Ammon's horn (tissue), 1 donor: ENCODE results near the gene ALKBH3.

Experiments used
- DNase-seq: peaks from one replicate; pipeline ENCODE4 v3.0.0-alpha.2; 2016; ENCODE audit warnings: low spot score

ALKBH3 gene

DNA sequence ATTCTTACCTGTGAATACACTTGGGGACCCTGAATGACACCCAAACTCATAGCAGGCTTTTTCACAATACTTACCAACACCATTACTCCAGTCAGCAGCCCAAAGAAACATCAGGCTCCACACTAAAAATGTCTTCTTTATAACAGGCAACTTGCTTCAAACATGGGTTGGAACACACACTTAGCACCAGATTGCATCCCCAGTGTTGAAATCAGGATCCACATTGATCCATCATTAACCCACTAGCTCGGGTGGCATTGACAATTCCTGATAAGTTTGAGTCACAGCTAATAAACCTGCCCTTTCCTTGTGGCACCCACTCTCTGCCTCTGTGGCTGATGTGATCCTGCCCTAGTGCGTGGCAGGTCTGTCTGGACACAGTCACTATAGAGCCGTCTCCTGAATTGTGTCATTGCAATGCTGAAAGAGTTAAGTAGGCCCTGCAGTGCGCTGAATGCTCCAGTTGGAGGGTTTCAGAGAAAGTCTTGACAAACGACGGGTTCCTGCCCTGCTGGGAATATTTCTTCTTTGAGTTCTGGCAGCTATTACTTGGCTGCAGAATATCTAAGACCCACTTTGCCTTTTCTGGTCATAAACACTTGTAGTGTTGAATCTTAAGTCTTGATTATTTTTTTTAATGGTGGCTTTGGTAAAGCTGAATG is 42.2 kb downstream of the ALKBH3 start:
- DNase-seq: no peak

DNA sequence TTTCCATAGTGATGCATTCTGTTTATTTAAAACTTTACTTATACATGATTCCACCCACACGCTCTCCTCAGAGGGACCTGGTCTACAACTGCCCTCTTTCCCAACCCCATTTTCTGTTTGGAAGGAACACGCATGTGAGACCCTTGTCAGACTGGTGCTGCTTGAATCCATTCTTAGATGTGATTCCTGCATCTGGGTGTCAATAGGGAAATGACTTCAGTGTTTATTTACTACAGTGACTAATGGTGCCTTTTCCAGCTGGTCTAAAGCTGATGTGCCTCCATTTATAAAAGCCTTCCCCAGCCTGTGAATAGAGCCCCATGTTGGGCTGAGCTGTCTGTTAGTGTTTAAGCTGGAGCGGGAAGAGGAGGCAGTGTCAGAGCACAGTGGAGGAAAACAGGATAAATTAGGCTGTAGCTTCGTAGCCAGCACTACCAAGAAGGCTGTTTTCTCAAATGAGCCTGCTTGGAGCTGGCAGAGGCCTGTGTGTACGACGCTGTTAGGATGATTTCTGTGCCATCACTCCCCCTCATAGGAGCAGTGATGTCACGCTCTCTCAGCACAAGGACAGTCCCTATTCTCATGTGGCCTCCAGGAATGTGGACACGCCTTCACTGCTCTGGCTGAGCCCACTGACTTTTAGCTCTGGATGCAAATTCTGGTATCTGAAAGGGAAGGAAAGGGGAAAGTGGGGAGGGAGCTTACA is 42.9 kb downstream of the ALKBH3 start:
- peak; percentile 79 for DNase-seq

DNA sequence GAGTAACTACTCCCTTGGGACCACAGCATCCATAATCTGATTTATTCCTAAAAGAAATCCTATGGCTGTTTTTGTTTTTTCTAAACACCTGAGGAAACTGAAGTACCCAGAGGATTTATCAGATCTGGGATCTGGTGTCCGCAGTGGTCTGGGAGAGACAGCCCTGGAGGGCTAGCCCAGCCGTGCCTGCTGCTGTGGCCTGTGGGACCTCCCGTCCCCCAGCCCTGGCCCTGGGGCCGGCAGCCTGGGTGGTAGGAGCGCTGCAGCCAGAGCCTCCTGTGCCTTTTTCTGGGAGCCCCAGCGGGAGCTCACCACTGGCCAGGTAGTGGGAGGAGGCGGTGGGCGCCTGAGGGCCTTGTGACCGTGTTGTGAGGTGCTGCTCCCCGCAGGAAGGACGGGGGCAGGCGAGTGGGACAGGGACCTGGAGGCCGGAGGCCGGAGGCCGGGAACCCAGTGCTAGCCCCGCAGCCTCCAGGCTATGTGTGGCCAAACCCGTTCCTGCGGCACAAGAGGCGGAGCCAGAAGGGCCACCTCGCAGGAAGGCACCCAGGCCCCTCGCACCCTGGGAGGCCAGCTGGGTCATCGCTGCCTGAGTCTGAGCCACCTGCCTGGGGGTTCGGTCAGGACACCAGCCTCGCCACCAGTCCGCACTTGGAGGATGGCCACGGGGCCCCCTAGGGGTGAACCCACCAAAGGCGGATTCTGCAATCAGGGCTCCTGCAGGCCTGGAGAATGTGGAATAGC is 43.7 kb downstream of the ALKBH3 start:
- DNase-seq: no peak

DNA sequence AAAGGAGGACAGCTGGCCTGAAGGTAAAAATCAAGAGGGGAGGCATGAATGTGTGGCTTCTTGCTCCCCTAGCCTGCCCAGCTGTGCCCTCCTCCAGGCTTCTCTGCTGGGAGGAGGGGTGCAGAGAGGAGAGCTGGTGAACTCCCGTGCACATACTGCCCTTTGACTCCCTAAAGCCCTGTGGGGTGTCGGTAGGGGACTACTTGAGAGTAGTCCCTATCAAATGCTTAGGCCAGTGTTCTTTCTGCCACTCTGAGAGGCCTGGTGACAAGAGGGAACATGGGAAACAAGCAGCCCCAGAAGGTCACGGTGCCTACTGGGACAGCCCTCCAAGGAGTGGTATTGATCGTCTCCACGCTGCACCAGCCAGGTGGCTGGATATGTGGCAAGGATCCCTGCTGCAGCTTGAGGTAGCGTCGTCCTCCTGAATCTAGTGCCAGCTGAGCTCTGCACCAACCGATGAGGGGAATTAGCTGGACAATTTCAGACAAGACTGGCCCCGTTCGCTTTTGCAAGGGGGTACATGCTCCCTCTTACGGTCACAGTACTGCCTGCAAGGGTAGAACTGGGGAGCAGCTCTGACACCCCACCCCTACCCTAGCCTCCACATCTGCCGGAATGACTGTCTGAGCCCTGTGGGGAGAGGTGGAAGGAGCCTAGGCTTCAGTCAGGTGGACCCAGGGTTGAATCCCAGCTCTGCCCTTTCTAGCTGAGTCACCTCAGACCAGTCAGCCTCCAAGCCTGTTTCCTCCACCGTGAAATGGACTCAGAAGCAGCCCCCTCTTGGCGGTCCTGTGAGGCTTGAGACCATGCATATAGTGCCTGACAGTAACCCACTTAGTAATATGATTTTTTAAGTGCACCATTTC is 44.7 kb downstream of the ALKBH3 start:
- DNase-seq: no peak

DNA sequence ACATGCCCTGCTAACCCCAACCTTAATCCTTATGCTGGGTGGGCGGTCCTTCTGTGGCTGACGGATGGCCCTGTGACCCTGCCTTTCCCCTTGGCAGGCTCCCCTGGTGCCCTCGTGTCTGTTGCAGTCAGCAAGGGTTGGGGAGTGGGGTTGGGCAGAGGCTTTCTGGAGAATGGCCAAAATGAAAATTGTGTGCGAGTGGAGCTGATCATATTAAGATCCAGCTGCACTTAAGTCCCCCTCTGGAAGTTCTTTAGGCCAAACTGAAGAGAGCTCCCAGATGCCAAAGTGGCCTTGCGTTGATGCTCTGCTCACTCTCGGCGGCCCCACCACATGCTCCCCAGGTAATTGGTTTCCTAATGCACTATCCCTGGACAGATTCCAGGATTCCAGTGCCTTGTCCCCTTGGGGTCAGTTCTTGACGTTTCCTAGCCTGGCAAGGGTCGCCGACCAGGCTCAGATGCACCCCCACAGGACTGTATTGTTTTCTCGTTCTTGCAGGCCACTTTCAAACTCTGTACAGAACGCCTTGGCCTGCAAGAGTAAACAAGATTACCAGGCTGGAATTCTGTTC is 45.4 kb downstream of the ALKBH3 start:
- no peak for DNase-seq

DNA sequence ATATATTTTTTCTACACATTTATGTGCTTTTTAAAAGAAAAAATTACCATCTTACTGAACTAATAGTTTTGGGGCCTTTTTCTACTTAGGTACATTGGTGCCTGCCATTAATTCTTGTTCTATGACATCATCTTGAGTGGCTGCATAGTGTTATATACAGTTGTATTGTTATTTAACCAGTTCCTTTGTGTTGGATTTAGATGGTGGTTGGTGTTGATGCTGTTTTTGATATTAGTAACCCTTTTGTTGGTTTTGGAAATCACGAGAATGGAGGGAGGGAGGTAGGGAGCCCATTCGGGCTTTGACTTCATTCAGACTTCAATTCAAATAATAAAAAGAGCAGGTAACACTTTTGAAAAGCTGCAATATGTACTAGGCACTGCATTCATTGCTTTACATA is 46.4 kb downstream of the ALKBH3 start:
- no peak for DNase-seq

DNA sequence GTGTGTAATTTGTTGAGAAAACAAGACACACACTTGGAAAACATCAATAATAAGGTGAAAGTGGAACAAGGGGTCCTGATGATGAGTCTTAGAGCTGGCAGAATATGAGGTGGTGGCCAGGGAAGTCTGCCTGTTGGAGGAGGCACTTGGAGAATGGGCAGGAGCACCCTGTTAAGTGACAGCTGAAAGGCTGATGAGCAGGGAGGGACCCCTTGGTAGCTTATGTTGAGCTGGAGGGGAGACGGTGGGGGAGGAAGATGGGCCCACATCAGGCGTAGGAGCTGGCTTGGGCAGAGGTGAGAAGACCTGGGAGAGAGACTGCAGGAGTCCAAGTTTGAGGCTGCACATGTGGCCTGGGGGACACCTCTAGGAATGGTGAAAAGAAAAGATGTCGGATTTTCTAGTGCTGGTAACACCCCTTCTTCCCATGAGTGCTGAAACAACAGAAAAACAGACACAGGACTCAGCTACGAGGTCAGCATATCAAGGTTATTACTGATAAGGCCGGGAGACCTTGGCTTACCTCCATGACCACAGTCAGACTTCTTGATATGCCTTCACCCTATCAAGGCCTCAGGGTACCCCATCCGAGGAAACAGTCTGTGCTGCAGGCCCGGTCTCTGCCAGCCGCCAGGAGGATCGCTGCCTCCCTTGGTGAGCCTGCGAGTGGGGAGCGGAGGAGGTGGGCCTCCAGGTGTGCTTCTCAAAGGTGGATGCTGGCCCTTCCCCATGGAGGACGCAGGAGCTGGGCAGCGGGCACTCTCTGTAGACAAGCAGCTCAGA is 47.5 kb downstream of the ALKBH3 start:
- DNase-seq: no peak

DNA sequence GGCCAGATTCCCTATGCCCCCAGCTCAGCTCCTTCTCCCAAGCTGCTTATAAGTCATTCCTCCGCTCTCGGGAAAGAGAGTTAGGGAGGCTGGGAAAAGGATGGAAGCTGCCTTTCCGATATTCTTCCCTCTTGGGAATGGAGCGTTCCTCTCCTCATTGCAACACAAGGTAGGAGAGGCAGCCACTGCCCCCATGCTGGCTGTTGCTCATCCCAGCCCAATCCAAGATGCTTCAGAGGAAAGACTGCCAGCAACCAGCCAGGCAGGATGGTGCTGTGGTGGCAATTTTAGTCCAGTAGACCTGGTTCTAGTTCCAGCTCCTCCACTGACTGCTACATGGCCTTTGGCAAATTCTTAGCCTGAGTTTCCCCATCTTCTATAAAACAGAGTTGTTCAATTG is 48.1 kb downstream of the ALKBH3 start:
- DNase-seq: no peak

DNA sequence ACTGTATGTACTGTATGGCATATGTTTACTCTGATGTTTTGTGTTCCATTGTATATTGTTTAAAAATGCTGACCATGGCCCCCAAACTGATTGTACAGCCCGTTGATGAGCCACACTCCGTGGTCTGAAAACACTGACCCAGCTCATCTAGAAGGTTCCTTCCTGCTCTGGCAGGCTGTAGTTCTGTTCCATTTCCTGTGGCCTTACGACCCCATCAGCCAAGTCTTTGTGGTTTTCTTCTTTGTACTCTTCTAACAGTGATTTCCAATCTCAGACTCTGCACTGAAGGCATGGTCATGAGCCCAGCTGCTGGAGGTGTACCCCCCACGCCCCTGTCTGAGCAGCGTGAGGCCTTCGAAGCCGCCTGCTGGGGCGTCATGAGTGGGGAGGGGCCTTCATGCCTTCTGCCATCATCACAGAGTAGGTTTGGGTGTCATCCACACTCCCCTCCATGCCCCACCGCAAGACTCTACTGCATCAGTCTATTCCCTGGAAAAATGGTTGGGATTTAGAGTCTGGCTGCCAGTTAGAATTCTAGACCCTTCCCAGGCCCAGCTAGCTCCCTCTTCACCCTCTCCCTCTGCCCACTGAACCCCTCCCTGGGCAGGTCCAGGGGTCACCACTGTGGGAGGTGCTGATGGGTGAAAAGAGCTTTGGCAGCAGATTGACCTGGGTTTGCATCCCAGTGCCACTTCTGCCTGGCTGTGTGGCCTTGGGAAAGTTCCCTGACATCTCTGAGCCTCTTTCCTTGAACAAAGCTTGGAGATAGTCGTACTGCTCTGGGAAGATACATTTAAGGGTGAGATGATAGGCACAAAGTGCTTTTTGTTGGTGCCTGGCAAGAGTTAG is 50.5 kb downstream of the ALKBH3 start:
- no peak for DNase-seq

DNA sequence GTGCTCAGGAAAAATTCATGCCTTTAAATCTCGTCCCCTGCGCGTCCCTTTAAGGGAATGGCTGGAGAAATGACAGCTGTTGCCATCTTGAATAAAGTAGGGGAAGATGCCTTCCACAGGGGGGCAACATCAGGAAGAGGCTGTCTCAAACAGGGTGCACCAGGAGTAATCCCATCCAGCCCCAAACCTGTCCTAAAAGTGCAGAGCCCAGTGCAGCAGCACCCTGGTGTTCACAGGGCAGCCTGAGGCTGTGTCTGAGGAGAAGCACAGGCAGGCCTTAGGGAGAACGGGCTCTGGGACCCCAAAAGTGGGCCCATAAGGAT is 51.0 kb downstream of the ALKBH3 start:
- no peak for DNase-seq

DNA sequence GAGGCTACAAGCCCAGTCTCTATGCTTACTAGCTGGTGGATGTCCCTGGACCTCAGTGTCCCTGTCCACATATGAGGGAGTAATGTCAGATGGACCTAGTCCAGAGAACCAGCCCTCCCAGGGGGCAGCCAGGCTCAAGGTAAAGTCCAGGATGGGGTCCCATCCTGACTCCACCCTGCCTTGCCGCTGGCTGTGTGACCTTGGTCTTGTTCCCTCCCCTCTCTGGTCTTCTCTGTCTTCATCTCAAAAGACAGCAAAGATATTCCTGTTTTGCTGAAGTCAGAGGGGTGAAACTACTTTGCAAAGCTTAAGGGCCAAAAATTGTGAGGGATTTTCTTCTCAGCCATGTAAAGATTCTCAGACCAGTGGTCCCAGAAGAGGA is 52.6 kb downstream of the ALKBH3 start:
- DNase-seq: no peak

DNA sequence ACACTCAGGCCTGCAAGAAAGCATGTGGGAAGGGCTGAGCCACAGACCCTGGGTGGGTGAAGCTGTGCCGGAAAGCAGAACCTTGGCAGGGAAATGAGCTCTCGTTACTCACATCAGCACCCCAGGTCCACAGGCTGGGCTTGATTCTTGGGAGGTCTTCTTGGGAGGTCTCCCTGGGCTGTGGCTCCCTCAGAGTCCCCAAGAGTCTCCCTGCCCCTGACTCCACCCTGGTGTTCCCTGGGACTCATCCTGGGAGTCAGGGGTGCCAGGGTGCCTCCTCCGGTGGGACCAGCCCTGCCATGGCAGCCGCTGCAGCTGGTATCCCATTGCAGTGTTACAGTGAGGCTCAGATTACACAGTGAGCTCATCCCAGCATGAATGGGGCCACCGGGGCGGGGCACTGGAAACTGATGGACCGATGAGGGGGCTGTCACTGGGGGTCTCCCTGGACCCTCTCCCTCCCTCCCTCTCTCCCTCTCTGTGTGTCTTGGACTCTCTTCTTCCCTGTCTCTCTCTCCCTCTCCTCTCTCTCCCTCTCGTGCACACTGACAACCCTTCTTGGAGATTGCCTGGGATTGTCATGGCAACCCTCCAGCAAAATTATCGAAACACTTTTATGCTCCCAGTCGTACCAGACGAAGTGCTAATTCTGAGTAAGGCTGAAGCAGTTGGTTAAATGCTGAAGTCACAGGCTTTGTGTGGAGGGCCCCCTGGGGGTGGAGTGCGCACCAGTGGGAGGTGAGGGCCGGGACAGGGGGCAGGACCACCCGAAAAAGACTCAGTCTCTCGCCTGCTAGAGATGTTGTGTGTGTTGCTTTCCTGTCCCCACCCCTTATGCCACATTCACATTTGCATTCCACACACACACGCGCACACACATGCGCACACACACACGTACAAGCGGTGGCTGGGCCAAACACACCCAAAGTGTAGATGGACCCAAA is 53.2 kb downstream of the ALKBH3 start:
- peak; percentile 55 for DNase-seq

DNA sequence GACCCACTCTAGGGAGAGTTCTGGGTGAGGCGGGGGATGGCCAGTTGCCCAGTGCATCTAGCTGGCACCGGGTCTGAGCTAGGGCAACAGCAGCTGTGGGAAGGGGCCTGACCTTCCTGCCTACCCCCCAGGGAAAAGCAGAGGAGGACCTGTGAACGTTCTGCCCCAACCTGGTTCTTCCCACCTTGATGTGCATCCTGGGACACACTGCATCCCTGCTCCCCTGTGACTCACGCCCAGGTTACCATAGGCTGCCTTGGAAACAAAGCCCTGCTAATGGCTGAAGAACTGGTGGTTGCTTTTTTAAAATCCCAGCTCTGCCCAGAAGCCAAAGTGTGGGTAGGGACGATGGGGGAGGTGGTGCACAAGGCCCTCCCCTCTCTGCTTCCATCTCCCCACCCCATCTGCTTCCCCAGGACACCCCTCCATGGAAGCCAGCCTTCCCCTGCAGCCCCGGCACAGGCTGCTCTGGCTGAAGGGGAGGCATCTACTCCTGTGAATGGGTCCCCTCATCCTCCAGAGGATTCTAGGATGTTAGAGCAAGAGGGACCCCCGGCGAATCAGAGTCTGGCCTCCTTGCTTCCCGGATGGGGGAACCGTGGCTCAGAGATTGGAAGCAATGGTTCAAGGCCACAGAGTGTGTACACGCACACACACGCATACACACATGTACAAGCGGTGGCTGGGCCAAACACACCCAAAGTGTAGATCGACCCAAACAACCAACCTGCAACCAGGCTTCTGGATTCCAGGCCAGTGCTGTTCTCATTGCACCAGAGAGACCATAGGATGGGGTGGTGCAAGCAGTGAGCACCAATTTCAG is 54.2 kb downstream of the ALKBH3 start:
- DNase-seq: no peak

DNA sequence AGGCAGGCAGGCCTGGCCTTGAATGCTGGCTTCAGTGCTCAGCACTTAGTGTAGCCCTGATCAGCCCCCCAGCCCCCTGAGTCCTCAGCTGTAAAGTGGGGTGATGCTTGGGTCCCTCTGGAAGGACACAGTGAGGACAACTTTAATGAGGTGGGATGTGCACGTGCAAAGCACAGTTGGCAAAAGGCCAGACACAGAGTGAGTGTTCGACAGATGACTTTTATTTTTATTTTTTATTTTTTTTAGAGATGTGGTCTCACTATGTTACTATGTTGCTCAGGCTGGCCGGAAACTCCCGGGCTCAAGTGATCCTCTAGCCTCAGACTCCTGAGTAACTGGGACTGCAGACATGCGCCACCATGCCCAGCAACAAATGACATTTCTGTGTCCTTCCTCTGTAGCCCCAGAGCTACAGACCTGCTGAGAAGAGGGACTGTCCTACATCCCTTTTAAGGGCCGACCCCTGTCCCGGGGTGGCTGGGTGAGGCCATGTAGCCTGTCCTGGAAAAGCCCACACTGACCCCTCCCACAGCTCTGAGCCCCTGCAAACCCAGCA is 54.9 kb downstream of the ALKBH3 start:
- no peak for DNase-seq

DNA sequence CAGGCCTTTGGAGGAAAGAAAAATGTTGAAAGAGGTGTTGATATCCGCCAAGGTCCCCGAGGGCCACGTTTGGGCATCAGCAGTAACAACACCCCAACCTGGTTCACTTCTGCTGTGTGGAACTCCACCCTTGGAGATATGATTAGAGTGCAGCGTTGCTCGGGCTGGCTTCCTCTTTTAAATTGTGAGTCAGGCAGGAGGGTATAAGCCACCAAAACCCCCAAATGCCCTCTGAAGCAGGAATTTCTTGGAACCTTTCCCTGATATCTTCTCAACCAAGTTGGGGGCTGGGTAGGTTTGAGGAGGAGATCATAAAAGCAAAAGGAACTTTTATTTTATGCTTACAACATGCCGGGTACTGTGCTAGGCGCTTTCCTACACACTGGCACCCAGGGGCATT is 55.4 kb downstream of the ALKBH3 start:
- DNase-seq: no peak

DNA sequence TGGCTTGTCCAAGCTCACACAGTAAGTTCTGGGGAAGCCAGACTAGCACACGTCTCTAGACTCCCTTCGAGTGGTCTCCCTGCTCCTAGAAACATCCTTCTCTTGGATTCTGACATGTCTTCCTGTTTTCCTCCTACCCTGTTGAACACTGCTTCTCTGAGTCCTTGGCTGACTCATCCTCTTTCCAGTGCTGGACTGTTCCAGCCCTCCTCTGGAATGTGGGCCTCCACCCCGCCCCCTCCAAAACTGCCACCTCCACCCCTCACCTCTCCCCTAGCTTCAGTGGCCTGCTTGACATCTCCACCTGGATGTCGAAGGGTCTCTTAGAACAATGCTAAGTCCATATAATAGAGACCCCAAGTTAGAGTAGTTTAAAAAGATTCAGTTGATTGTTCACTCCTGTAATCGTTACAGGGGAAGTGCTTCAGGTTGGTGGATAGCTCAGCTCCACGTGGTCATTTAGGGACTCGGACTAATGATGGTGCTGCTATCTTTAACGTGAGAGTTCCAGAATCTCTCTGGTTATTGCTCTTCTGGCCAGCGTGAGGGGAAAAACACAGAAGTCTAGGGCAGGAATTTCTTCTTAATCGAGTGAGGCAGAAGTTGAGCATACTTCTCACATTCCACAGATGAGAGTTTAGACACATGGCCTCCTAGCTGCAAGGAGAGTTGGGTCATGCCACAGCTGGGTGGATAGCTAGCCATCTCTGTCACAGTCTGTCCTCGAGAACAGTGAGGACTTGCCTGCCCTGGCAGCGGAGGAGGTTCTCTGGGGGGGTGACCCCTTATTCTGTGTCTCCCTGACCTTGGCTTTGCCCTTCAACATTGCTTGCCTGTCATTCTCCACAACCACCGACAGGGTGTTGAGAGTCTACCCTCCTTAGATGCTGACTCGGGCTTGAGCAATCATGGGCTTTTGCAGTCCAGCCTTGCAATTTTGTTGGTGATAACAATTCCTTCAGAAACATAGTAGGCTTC is 57.1 kb downstream of the ALKBH3 start:
- no peak for DNase-seq
